Measurements from ENCODE around the gene CES4A. TPM values are rescaled to one million over a fixed set of nuclear protein-coding genes. Genes with fewer than 3 reads are reported as not detected.

The CES4A gene
- total RNA-seq, 4 donors from 2014 or later: 4.8 to 9.6 (median 6.4) TPM

DNA sequence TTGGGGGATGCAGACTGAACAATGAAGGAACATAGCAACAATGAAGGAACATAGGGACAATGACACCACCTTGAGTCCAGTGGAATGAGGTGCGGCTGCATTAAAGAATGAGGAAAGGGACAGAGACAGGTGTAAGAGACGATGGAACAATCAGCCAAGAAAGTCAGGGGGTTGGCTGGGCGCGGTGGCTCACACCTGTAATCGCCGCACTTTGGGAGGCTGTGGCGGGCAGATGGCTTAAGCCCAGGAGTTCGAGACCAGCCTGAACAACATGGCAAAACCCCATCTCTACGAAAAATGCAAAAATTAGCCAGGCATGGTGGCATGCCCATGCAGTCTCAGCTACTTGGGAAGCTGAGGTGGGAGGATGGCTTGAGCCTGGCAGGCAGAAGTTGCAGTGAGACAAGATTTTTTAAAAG is 26.9 kb downstream of the CES4A start:
- no peak for DNase-seq
- 86 to 94% methylated on average over 9 of the region's 9 CpGs for WGBS, 2 donors
- intact Hi-C loops (cut with DNase I): loop anchor here (10.0 kb wide), 1 partner anchor 139 kb away; the partner anchor contains the start of genes B3GNT9, FBXL8 and TRADD
- Histone ChIP-seq H3K4me1 (peaks cover 10 to 28% (median 13%) of the 10 kb centered on the region in 3 donors), H3K27ac (no peak overlapping the region), H3K9me3 (no peaks in the 10 kb centered on the region), H3K4me3 (no peak overlapping the region), H3K36me3 (no peaks in the 10 kb centered on the region), H3K27me3 (peaks cover 0 to 20% (median 0%) of the 10 kb centered on the region in 4 donors)
- TF ChIP-seq CTCF (IDR thresholded peaks at IDR 0.05) (peak in 1 of 6 experiments; percentile 5), POLR2A (IDR thresholded peaks at IDR 0.05) (no peak)

DNA sequence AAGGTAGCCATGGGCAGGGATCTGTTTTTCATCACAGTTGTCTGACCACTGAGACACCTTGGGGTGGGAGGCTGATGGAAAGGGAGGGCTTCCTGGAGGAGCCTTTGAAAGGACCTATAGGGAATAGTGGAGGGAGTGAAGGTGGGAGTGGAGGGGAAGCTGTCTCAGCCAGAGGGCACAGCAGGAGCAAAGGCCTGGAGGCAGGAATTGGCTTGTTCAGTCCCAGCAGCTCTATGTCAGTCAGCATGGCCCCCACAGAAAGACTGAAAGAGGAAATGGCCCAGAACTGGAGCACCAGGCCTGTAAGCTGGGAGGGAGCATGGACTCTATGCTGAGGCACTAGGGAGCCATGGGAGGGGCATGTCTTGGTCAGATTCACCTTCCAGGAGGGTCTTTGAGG is 27.8 kb downstream of the CES4A start:
- DNase-seq: no peak
- intact Hi-C loops (cut with DNase I): loop anchor here (10.0 kb wide), 1 partner anchor 139 kb away; the partner anchor contains the start of genes B3GNT9, FBXL8 and TRADD
- H3K27ac ChIP-seq: no peak overlapping the region
- H3K4me1 ChIP-seq: peaks cover 10 to 28% (median 13%) of the 10 kb centered on the region in 3 donors
- H3K36me3 ChIP-seq: no peaks in the 10 kb centered on the region
- no peaks in the 10 kb centered on the region for H3K9me3 ChIP-seq
- TF ChIP-seq POLR2A (IDR thresholded peaks at IDR 0.05): no peak
- no peak for TF ChIP-seq CTCF (IDR thresholded peaks at IDR 0.05)
- H3K27me3 ChIP-seq: peaks cover 0 to 20% (median 0%) of the 10 kb centered on the region in 4 donors
- no peak overlapping the region for H3K4me3 ChIP-seq

- TF ChIP-seq CTCF (IDR thresholded peaks at IDR 0.05) (no peak), POLR2A (IDR thresholded peaks at IDR 0.05) (no peak)
- DNase-seq: no peak
- no peak overlapping the region for H3K4me3 ChIP-seq
- peaks cover 10 to 28% (median 13%) of the 10 kb centered on the region in 3 donors for H3K4me1 ChIP-seq
- H3K36me3 ChIP-seq: no peaks in the 10 kb centered on the region
- H3K27ac ChIP-seq: no peak overlapping the region
- H3K9me3 ChIP-seq: no peaks in the 10 kb centered on the region
- H3K27me3 ChIP-seq: peaks cover 0 to 20% (median 0%) of the 10 kb centered on the region in 4 donors
- intact Hi-C loops (cut with DNase I): loop anchor here (10.0 kb wide), 1 partner anchor 138 kb away; the partner anchor contains the start of genes B3GNT9, FBXL8 and TRADD
- WGBS, 2 donors: 38 to 60% methylated on average over 1 of the region's 5 CpGs
Measured at GRCh38 chr16:67016681-67017420, 28.5 kb downstream of the CES4A start.

GRCh38 chr16:67017421-67017750 is 29.0 kb downstream of the CES4A start:
- WGBS, 2 donors: 88 to 93% methylated on average over 3 to 4 of the region's 4 CpGs
- H3K9me3 ChIP-seq: no peaks in the 10 kb centered on the region
- H3K4me1 ChIP-seq: peaks cover 10 to 28% (median 13%) of the 10 kb centered on the region in 3 donors
- H3K27ac ChIP-seq: no peak overlapping the region
- TF ChIP-seq CTCF (IDR thresholded peaks at IDR 0.05) (no peak), POLR2A (IDR thresholded peaks at IDR 0.05) (no peak)
- H3K4me3 ChIP-seq: no peak overlapping the region
- H3K36me3 ChIP-seq: no peaks in the 10 kb centered on the region
- DNase-seq: no peak
- intact Hi-C loops (cut with DNase I): loop anchor here (10.0 kb wide), 1 partner anchor 137 kb away; the partner anchor contains the start of genes B3GNT9, FBXL8 and TRADD
- H3K27me3 ChIP-seq: peaks cover 0 to 20% (median 0%) of the 10 kb centered on the region in 4 donors

DNA sequence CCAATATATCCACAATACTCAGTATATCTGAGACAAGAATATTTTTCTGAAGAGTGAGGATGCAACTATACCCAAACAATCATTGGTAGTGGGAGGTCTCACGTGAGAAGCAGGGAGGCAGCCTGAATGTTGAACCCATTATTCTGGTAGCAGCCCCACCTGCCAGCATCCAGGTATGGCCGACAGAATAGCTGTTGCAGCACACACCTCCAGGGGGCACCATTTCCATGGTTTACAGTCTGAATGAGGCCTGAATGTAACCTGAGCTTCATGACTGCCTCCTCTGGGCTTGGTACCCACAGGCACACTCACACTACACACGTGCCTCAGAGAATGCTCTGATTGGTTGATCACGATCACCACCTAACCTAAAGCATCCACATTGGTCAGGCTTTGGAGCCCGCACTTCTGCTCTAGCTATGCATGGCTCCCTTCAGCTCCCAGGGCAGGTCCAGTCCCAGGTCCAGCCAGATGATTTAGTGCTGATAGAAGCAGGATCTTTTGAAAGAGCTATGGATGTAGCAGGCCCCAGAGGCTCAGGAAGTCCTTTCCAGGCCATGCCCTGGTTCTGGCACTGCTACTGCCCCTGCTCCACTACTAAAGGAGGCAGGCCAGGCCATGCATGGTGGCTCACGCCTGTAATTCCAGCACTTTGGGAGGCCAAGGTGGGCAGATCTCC is 29.6 kb downstream of the CES4A start:
- TF ChIP-seq CTCF (IDR thresholded peaks at IDR 0.05) (peak; percentile 61 to 91 (median 74)), POLR2A (IDR thresholded peaks at IDR 0.05) (no peak)
- H3K27ac ChIP-seq: no peak overlapping the region
- peaks cover 0 to 20% (median 0%) of the 10 kb centered on the region in 4 donors for H3K27me3 ChIP-seq
- peaks cover 10 to 27% (median 13%) of the 10 kb centered on the region in 3 donors for H3K4me1 ChIP-seq
- intact Hi-C loops (cut with DNase I): loop anchor here (10.0 kb wide), 1 partner anchor 137 kb away; the partner anchor contains the start of genes B3GNT9, FBXL8 and TRADD
- H3K9me3 ChIP-seq: no peaks in the 10 kb centered on the region
- no peaks in the 10 kb centered on the region for H3K36me3 ChIP-seq
- WGBS, 2 donors: 26% methylated on average over 3 to 4 of the region's 6 CpGs
- DNase-seq: no peak
- no peak overlapping the region for H3K4me3 ChIP-seq
